AG04450 (cell line): ENCODE measurements around the gene ZFR2. TPM values are rescaled to one million over a fixed set of nuclear protein-coding genes. Genes with fewer than 3 reads are reported as not detected.
"Not testable (repeated sequence)": the region's sequence is repeated elsewhere in the genome, so short reads cannot be mapped to it uniquely, and the experiment has no call there.

Source experiments
- CTCF ChIA-PET: fragments of 300-600, 350-600 bp; formaldehyde crosslinking; extraction: SDS; loops from one replicate; lab custom pipeline; 2022; ENCODE audit warnings: antibody characterized with exemption, inconsistent platforms; lab: Charles Lee
- POLR2A ChIA-PET: fragments of 350-600 bp; formaldehyde crosslinking; extraction: SDS; loops from one replicate; lab custom pipeline; 2021; ENCODE audit warnings: antibody characterized with exemption, inconsistent platforms; lab: Yijun Ruan, JAX
- DNase-seq: peaks from one replicate; pipeline ENCODE4 v3.0.0-alpha.2; 2011; ENCODE audit warnings: low read depth, low spot score
- H3K27ac ChIP-seq: one replicate; pipeline ENCODE4 v1.5.1; 2012; ENCODE audit warnings: low read depth, low read length, control low read depth
- H3K27me3 ChIP-seq: one replicate; pipeline ENCODE4 v1.6.0; 2012; ENCODE audit warnings: low read length; ENCODE audit not compliant: control insufficient read depth, insufficient read depth
- H3K4me3 ChIP-seq: 2 replicates; pipeline ENCODE4 v1.5.1; 2011; ENCODE audit warnings: mild to moderate bottlenecking, low read depth, low read length, control low read depth
- H3K9me3 ChIP-seq: 2 replicates; pipeline ENCODE4 v1.5.1; 2012; ENCODE audit warnings: low read length; ENCODE audit not compliant: control insufficient read depth, insufficient read depth
- polyA plus RNA-seq: library from polyadenylated mRNA; depleted of rRNA; stranded (reverse); fragments of >200 nt; gene quantifications from 2 replicates; pipeline ENCODE4 v1.2.3, GENCODE V29; 2011
- TF ChIP-seq, protein P1 (sequence below): IDR thresholded peaks from 2 replicates; pipeline ENCODE4 v1.5.1; 2011; ENCODE audit warnings: low read depth, low read length, control low read depth, inconsistent platforms

The ZFR2 gene
- polyA plus RNA-seq, 1 experiment = not detected

GRCh38 chr19:3819989-3820388 lies 48.8 kb downstream of the ZFR2 start:
- POLR2A ChIA-PET = no interaction called here
- CTCF ChIA-PET = no interaction called here
- no peak overlapping the region for H3K27ac ChIP-seq
- no peak for DNase-seq
- H3K4me3 ChIP-seq = no peak overlapping the region
- TF ChIP-seq, protein P1, sequence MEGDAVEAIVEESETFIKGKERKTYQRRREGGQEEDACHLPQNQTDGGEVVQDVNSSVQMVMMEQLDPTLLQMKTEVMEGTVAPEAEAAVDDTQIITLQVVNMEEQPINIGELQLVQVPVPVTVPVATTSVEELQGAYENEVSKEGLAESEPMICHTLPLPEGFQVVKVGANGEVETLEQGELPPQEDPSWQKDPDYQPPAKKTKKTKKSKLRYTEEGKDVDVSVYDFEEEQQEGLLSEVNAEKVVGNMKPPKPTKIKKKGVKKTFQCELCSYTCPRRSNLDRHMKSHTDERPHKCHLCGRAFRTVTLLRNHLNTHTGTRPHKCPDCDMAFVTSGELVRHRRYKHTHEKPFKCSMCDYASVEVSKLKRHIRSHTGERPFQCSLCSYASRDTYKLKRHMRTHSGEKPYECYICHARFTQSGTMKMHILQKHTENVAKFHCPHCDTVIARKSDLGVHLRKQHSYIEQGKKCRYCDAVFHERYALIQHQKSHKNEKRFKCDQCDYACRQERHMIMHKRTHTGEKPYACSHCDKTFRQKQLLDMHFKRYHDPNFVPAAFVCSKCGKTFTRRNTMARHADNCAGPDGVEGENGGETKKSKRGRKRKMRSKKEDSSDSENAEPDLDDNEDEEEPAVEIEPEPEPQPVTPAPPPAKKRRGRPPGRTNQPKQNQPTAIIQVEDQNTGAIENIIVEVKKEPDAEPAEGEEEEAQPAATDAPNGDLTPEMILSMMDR = no peak
- H3K9me3 ChIP-seq = peaks cover 3% of the 10 kb centered on the region; the same call in 1 of the 2 replicates
- peaks cover 12% of the 10 kb centered on the region for H3K27me3 ChIP-seq

DNA sequence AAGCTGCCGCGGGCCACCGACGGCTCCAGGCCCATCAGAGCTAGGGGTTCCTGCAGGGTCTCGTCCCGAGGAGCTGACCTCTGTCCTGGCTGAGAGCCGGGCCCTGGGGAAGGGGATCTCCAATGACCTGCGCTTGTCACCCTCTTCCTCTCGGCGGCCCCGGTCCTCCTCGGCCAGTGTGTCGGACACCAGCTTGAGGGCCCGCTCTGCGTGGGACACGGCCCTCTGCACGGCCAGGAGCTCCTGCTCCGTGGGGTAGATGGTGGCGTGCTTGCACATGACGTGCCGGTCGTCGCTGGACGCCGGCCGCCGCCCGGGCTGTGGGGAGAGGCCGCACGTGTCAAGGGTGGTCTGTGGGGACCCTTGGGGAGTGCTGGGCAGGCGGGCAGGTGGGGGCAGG lies 49.9 kb downstream of the ZFR2 start:
- Histone ChIP-seq H3K27ac (no peak overlapping the region), H3K27me3 (peaks cover 12% of the 10 kb centered on the region), H3K9me3 (peaks cover 3% of the 10 kb centered on the region; the same call in 1 of the 2 replicates), H3K4me3 (no peak overlapping the region)
- ChIA-PET CTCF (no interaction called here), POLR2A (no interaction called here)
- TF ChIP-seq, protein P1 = no peak
- no peak for DNase-seq

- no peak for DNase-seq
- Histone ChIP-seq H3K27me3 (peaks cover 12% of the 10 kb centered on the region), H3K9me3 (peaks cover 3% of the 10 kb centered on the region; the same call in 1 of the 2 replicates), H3K27ac (no peak overlapping the region), H3K4me3 (no peak overlapping the region)
- ChIA-PET POLR2A (interaction anchor here (0.5 to 0.6 kb wide), 2 partner anchors 53 to 240 kb away, joined by 3 read pairs; no protein-coding TSS in a partner anchor), CTCF (no interaction called here)
- TF ChIP-seq, protein P1 = no peak
Measured at GRCh38 chr19:3818466-3818865, 50.4 kb downstream of the ZFR2 start.

DNA sequence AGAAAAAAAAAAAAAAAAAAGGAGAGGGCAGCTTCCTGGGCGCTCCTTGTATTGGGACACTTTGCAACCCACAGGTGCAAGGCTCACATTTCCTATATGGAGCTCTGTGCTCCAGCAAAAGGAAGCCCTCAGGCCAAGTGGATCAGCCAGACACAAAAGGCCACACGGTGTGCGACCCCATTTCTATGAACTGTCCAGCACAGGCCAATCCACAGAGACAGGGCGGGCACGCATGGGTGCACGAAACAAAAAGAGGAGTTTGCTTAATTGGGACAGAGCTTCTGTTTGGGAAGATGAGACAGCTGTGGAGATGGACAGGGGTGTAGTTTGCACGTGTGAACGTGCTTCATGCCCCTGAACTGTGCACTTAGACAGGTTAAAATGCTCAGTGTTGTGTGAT lies 51.1 kb downstream of the ZFR2 start:
- H3K27ac ChIP-seq = no peak overlapping the region
- POLR2A ChIA-PET = no interaction called here
- DNase-seq = no peak
- TF ChIP-seq, protein P1 = no peak
- H3K4me3 ChIP-seq = no peak overlapping the region
- H3K27me3 ChIP-seq = peaks cover 12% of the 10 kb centered on the region
- H3K9me3 ChIP-seq = peaks cover 3% of the 10 kb centered on the region; the same call in 1 of the 2 replicates
- CTCF ChIA-PET = no interaction called here

DNA sequence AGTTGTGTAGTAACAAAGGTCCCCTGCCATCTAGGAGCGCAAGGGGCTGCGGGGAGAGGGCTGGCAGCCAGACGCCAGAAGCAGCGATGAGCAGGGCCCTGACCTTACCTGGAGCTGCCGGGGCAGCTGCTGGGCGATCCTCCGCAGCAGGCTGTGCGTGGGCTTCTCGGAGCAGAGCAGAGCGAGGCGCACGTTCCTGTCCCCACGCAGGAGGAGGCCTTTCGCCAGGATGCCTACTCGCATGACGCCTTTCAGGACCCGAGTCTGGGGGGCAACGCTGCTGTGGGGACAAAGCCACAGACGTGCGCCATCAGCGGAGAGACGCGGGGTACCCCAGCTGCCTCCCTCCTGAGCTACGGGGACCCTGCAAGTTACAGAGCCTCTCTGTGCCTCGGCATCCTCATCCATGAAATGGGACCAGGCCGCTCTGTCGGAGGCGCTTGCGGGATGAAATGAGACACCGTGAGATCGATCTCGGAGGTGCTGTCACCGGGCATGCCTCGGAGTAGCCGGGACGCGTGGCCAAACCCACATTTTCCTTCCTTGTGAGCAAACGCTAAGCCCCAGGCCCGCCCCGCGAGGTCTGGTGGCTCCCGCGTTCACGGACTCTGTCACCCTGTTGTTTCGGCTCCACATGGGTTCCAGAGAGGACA lies 52.1 kb downstream of the ZFR2 start:
- ChIA-PET POLR2A (no interaction called here), CTCF (no interaction called here)
- Histone ChIP-seq H3K4me3 (no peak overlapping the region), H3K27ac (no peak overlapping the region), H3K9me3 (peaks cover 3% of the 10 kb centered on the region; the same call in 1 of the 2 replicates), H3K27me3 (peaks cover 12% of the 10 kb centered on the region)
- TF ChIP-seq, protein P1 = no peak
- DNase-seq = no peak

DNA sequence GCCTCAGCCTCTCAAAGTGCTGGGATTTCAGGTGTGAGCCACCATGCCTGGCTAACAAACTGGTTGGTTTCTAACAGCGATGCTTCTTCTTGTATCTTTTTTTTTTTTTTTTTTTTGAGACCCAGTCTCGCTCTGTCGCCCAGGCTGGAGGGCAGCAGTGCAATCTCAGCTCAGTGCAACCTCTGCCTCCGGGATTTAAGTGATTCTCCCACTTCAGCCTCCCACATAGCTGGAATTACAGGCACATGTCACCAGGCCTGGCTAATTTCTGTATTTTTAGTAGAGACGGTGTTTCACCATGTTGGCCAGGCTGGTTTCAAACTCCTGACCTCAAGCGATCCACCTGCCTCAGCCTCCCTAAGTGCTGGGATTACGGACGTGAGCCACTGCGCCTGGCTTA lies 52.7 kb downstream of the ZFR2 start:
- peaks cover 12% of the 10 kb centered on the region for H3K27me3 ChIP-seq
- CTCF ChIA-PET, POLR2A ChIA-PET, DNase-seq, H3K4me3 ChIP-seq, H3K9me3 ChIP-seq, H3K27ac ChIP-seq: not testable (repeated sequence)
